SK-N-SH (cell line): ENCODE measurements around the gene SH3TC1. TPM values are rescaled to one million over a fixed set of nuclear protein-coding genes. Genes with fewer than 3 reads are reported as not detected.
A peak's percentile ranks its signal among the peaks of the same experiment; 100 is the strongest.

ENCODE experiments used
- CTCF ChIA-PET: fragments of 300-600, 350-600 bp; formaldehyde crosslinking; extraction: SDS; loops from one replicate; lab custom pipeline; 2021; lab: Yijun Ruan, JAX
- POLR2A ChIA-PET: fragments of 350-600 bp; sonication (Branson Sonifier 250); formaldehyde crosslinking; extraction: SDS; loops from one replicate; lab custom pipeline; 2020; ENCODE audit warnings: antibody characterized with exemption, inconsistent platforms; lab: Yijun Ruan, JAX
- DNase-seq: peaks from one replicate; pipeline ENCODE4 v3.0.0; 2012
- H2AFZ ChIP-seq: fragments of 200-600 bp; sonication (generic); 2 replicates; pipeline ENCODE4 v1.8.1; 2016; ENCODE audit warnings: antibody characterized with exemption, mild to moderate bottlenecking, low read depth
- H3F3A ChIP-seq: fragments of 200-600 bp; sonication (generic); replicated peaks from 2 replicates; pipeline ENCODE3; 2016; ENCODE audit warnings: antibody characterized with exemption, mild to moderate bottlenecking; ENCODE audit not compliant: insufficient read depth
- H3K27ac ChIP-seq, 2 experiments: fragments of 200-500 bp in 1 of 2; fragments of 200-600 bp in 1 of 2; sonication (Bioruptor generic) in 1 of 2; sonication (generic), shearing (Covaris generic) in 1 of 2; 2 replicates each; pipeline versions ENCODE4 v1.5.1 to v1.6.1; 2014 to 2016; ENCODE audit warnings: low read depth in 2 of 2, inconsistent platforms in 1 of 2, low read length in 1 of 2, mild to moderate bottlenecking in 1 of 2, mixed read lengths in 1 of 2
- H3K27me3 ChIP-seq: fragments of 200-600 bp; sonication (generic), shearing (Covaris generic); 2 replicates; pipeline ENCODE4 v1.6.1; 2016; ENCODE audit warnings: mixed run types; ENCODE audit not compliant: insufficient read depth
- H3K36me3 ChIP-seq, 2 experiments: fragments of 200-500 bp in 1 of 2; fragments of 200-600 bp in 1 of 2; sonication (Bioruptor generic) in 1 of 2; sonication (generic) in 1 of 2; replicated peaks in 1 of 2; 2 replicates each; pipeline versions ENCODE3 to v1.5.1; 2014 to 2016; ENCODE audit warnings: low read length in 1 of 2, mild to moderate bottlenecking in 1 of 2; ENCODE audit not compliant: insufficient read depth in 2 of 2, control insufficient read depth in 1 of 2
- H3K4me1 ChIP-seq, 2 experiments: fragments of 200-500 bp in 1 of 2; fragments of 200-600 bp in 1 of 2; sonication (Bioruptor generic) in 1 of 2; sonication (generic), shearing (Covaris generic) in 1 of 2; 2 replicates each; pipeline versions ENCODE4 v1.5.1 to v1.6.1; 2014 to 2016; ENCODE audit warnings: low read depth in 1 of 2, low read length in 1 of 2, mixed run types in 1 of 2; ENCODE audit not compliant: insufficient read depth in 2 of 2, control insufficient read depth in 1 of 2
- H3K4me2 ChIP-seq: fragments of 200-600 bp; sonication (generic), shearing (Covaris generic); 2 replicates; pipeline ENCODE4 v1.6.1; 2017; ENCODE audit warnings: mixed run types
- H3K4me3 ChIP-seq, 2 experiments: fragments of 200-500 bp in 1 of 2; fragments of 200-600 bp in 1 of 2; sonication (Bioruptor generic) in 1 of 2; sonication (generic), shearing (Covaris generic) in 1 of 2; 2 replicates each; pipeline versions ENCODE4 v1.5.1 to v1.8.1; 2014 to 2016; ENCODE audit warnings: low read depth in 2 of 2, inconsistent platforms in 1 of 2, low read length in 1 of 2, mild to moderate bottlenecking in 1 of 2, mixed read lengths in 1 of 2, moderate library complexity in 1 of 2
- H3K79me2 ChIP-seq: fragments of 200-600 bp; sonication (generic); 2 replicates; pipeline ENCODE4 v1.8.1; 2017; ENCODE audit warnings: mild to moderate bottlenecking; ENCODE audit not compliant: insufficient read depth
- H3K9ac ChIP-seq: fragments of 200-600 bp; sonication (generic); 2 replicates; pipeline ENCODE4 v1.6.1; 2017; ENCODE audit warnings: mixed run types
- H3K9me2 ChIP-seq: fragments of 200-600 bp; sonication (generic); 2 replicates; pipeline ENCODE4 v1.6.1; 2017; ENCODE audit warnings: mixed run types
- H3K9me3 ChIP-seq: fragments of 200-600 bp; sonication (generic); 2 replicates; pipeline ENCODE4 v1.6.1; 2017; ENCODE audit warnings: mixed run types, mild to moderate bottlenecking, moderate library complexity
- H4K20me1 ChIP-seq: fragments of 200-600 bp; sonication (generic); 2 replicates; pipeline ENCODE4 v1.6.1; 2017; ENCODE audit warnings: mild to moderate bottlenecking, mixed run types; ENCODE audit not compliant: insufficient read depth
- CHD2 ChIP-seq: fragments of 150-350 bp; IDR thresholded peaks from 2 replicates; pipeline ENCODE4 v1.6.1; 2018; ENCODE audit warnings: low read length; ENCODE audit not compliant: partially characterized antibody
- CTCF ChIP-seq: fragments of 200-600 bp; sonication (generic); IDR thresholded peaks from 2 replicates; pipeline ENCODE4 v1.6.1; 2017; ENCODE audit warnings: antibody characterized with exemption, mild to moderate bottlenecking, moderate library complexity
- EP300 ChIP-seq, 2 experiments: IDR thresholded peaks; 2 replicates each; pipeline versions ENCODE4 v1.4.0 to v1.6.1; 2012; ENCODE audit warnings: borderline replicate concordance in 1 of 2, low read depth in 1 of 2, low read length in 1 of 2
- GABPA ChIP-seq: IDR thresholded peaks from 2 replicates; pipeline ENCODE4 v1.4.0; 2012; ENCODE audit warnings: low read depth, mild to moderate bottlenecking
- IRF3 ChIP-seq: fragments of 150-350 bp; IDR thresholded peaks from 2 replicates; pipeline ENCODE4 v1.6.1; 2016; ENCODE audit warnings: mild to moderate bottlenecking, low read depth, low read length
- MEF2A ChIP-seq: IDR thresholded peaks from 2 replicates; pipeline ENCODE4 v1.4.0; 2012; ENCODE audit warnings: low read depth, borderline replicate concordance
- MXI1 ChIP-seq: IDR thresholded peaks from 2 replicates; pipeline ENCODE4 v1.6.1; 2012; ENCODE audit warnings: mild to moderate bottlenecking, low read depth, low read length, improper control_type of control experiment
- RCOR1 ChIP-seq: fragments of 150-350 bp; IDR thresholded peaks from 2 replicates; pipeline ENCODE4 v1.6.1; 2017; ENCODE audit warnings: antibody characterized with exemption, low read length
- REST ChIP-seq: IDR thresholded peaks from 2 replicates; pipeline ENCODE4 v1.6.1; 2012; ENCODE audit warnings: mild to moderate bottlenecking, low read depth, low read length, moderate library complexity
- RFX5 ChIP-seq: IDR thresholded peaks from 2 replicates; pipeline ENCODE4 v1.6.1; 2012; ENCODE audit warnings: mild to moderate bottlenecking, improper control_type of control experiment, low read length
- SIN3A ChIP-seq: IDR thresholded peaks from 2 replicates; pipeline ENCODE4 v1.6.1; 2012; ENCODE audit warnings: low read depth, mild to moderate bottlenecking, low read length, moderate library complexity, borderline replicate concordance
- SMC3 ChIP-seq: IDR thresholded peaks from 2 replicates; pipeline ENCODE4 v1.6.1; 2012; ENCODE audit warnings: low read depth, low read length, improper control_type of control experiment
- TAF1 ChIP-seq: IDR thresholded peaks from 2 replicates; pipeline ENCODE4 v1.6.1; 2012; ENCODE audit warnings: low read depth, mild to moderate bottlenecking, low read length, moderate library complexity, borderline replicate concordance
- USF1 ChIP-seq: IDR thresholded peaks from 2 replicates; pipeline ENCODE4 v1.4.0; 2012; ENCODE audit warnings: low read depth, borderline replicate concordance
- YY1 ChIP-seq: IDR thresholded peaks from 2 replicates; pipeline ENCODE4 v1.4.0; 2012; ENCODE audit warnings: low read depth, mild to moderate bottlenecking
- ZBTB33 ChIP-seq: IDR thresholded peaks from 2 replicates; pipeline ENCODE4 v1.4.0; 2012; ENCODE audit warnings: low read depth, borderline replicate concordance
- WGBS: methylation state at CpG from one replicate; pipeline ENCODE4 v1.1.6; 2017; ENCODE audit warnings: low lambda C conversion rate; 5-methylcytosine and 5-hydroxymethylcytosine counted together
- polyA plus RNA-seq, 3 experiments: library from polyadenylated mRNA; depleted of rRNA; stranded (reverse); fragments of >200 nt; gene quantifications; 2 replicates each; pipeline ENCODE4 v1.2.3, GENCODE V29; 2012

SH3TC1 gene
- polyA plus RNA-seq, 1 of the 3 experiments (the other 2 are of a cell fraction), result 2.7 TPM

- ChIA-PET POLR2A (no interaction called here), CTCF (interaction anchor here (0.8 to 5.0 kb wide), 4 partner anchors 13 to 109 kb away, joined by 3 to 26 read pairs (median 3); no protein-coding TSS in a partner anchor)
- Histone ChIP-seq H3K79me2 (no peaks in the 10 kb centered on the region), H3K27me3 (peaks cover 13% of the 10 kb centered on the region; the same call in 1 of the 2 replicates), H3K9ac (peak overlapping the region; percentile 69), H3F3A (no peaks in the 10 kb centered on the region), H3K9me2 (no peaks in the 10 kb centered on the region), H3K4me3 (peak overlapping the region; percentile 57 to 86), H4K20me1 (no peaks in the 10 kb centered on the region), H3K27ac (no peak overlapping the region; a peak in 1 of 4 replicates), H3K9me3 (no peaks in the 10 kb centered on the region), H2AFZ (peak overlapping the region; percentile 94; the same call in 1 of the 2 replicates), H3K4me2 (peak overlapping the region; percentile 100), H3K4me1 (peaks cover 0 to 21% of the 10 kb centered on the region in 2 experiments; a peak in 1 of 4 replicates)
- DNase-seq, result no peak
- 34% methylated on average over 13 of the region's 13 CpGs for WGBS
- TF ChIP-seq SIN3A (no peak), YY1 (no peak), SMC3 (no peak), EP300 (IDR thresholded peaks at IDR 0.05; ENCODE audit: borderline replicate concordance in 1 of 2, low read depth in 1 of 2, low read length in 1 of 2) (no peak), IRF3 (no peak), REST (no peak), RFX5 (no peak), RCOR1 (no peak), TAF1 (no peak), MEF2A (no peak), CTCF (no peak), MXI1 (no peak), ZBTB33 (no peak), GABPA (no peak), CHD2 (no peak), USF1 (no peak)
- TF ChIP-seq, all 33 proteins: peak for 0
- H3K36me3 ChIP-seq, result no peaks in the 10 kb centered on the region
Measured at GRCh38 chr4:8159537-8160232, 39.4 kb upstream of the SH3TC1 start.
